MM.1S (cell line): ENCODE measurements around the gene ABCB6.
A peak's percentile ranks its signal among the peaks of the same experiment; 100 is the strongest.

Experiments
- DNase-seq: peaks from one replicate; pipeline ENCODE4 v3.0.0-alpha.2; 2015
- H2AFZ ChIP-seq: fragments of 300-600 bp; sonication (generic); 2 replicates; pipeline ENCODE4 v1.6.0; 2016; ENCODE audit warnings: antibody characterized with exemption, low read length
- H3F3A ChIP-seq: fragments of 300-600 bp; sonication (generic); 2 replicates; pipeline ENCODE4 v1.6.1; 2016; ENCODE audit warnings: mild to moderate bottlenecking, antibody characterized with exemption, low read length, moderate library complexity, mixed read lengths; ENCODE audit not compliant: insufficient read depth
- H3K27ac ChIP-seq: fragments of 300-600 bp; sonication (generic); 2 replicates; pipeline ENCODE4 v1.5.1; 2016; ENCODE audit warnings: mild to moderate bottlenecking, low read length
- H3K27me3 ChIP-seq: fragments of 300-600 bp; sonication (generic); replicated peaks from 2 replicates; pipeline ENCODE4 v1.6.0; 2016; ENCODE audit warnings: low read length; ENCODE audit not compliant: insufficient read depth
- H3K36me3 ChIP-seq: fragments of 300-600 bp; sonication (generic); replicated peaks from 2 replicates; pipeline ENCODE4 v1.6.1; 2016; ENCODE audit warnings: mild to moderate bottlenecking, low read length, mixed read lengths; ENCODE audit not compliant: insufficient read depth
- H3K4me1 ChIP-seq: fragments of 300-600 bp; sonication (generic); 2 replicates; pipeline ENCODE4 v1.6.1; 2016; ENCODE audit warnings: low read length, mixed read lengths
- H3K4me2 ChIP-seq: fragments of 300-600 bp; sonication (generic); 2 replicates; pipeline ENCODE4 v1.6.0; 2016; ENCODE audit warnings: low read depth, low read length
- H3K4me3 ChIP-seq: fragments of 300-600 bp; sonication (generic); 2 replicates; pipeline ENCODE4 v1.5.1; 2016; ENCODE audit warnings: low read length, mixed read lengths
- H3K79me2 ChIP-seq: fragments of 300-600 bp; sonication (generic); 2 replicates; pipeline ENCODE4 v1.6.1; 2016; ENCODE audit warnings: mixed run types, low read length, mixed read lengths
- H3K9ac ChIP-seq: fragments of 300-600 bp; sonication (generic); 2 replicates; pipeline ENCODE4 v1.6.1; 2016; ENCODE audit warnings: low read length, mixed read lengths
- H3K9me2 ChIP-seq: fragments of 300-600 bp; sonication (generic); replicated peaks from 2 replicates; pipeline ENCODE4 v1.6.1; 2016; ENCODE audit warnings: mild to moderate bottlenecking, low read length, mixed read lengths; ENCODE audit not compliant: insufficient read depth
- H3K9me3 ChIP-seq: fragments of 300-600 bp; sonication (generic); replicated peaks from 2 replicates; pipeline ENCODE4 v1.6.1; 2016; ENCODE audit warnings: mild to moderate bottlenecking, low read length, mixed read lengths; ENCODE audit not compliant: insufficient read depth
- H4K20me1 ChIP-seq: fragments of 300-600 bp; sonication (generic); 2 replicates; pipeline ENCODE4 v1.6.1; 2016; ENCODE audit warnings: mild to moderate bottlenecking, low read length, moderate library complexity, mixed read lengths; ENCODE audit not compliant: insufficient read depth
- EZH2 ChIP-seq: fragments of 300-600 bp; sonication (generic); optimal IDR thresholded peaks from 2 replicates; pipeline ENCODE3; 2017; ENCODE audit warnings: low read depth, mild to moderate bottlenecking, antibody characterized with exemption, low read length, mixed read lengths
- EZH2phosphoT487 ChIP-seq: fragments of 300-600 bp; sonication (generic); IDR thresholded peaks from 2 replicates; pipeline ENCODE4 v1.6.1; 2018; ENCODE audit warnings: antibody characterized with exemption, low read length
- TF ChIP-seq, protein P1 (sequence below): fragments of 300-600 bp; sonication (generic); IDR thresholded peaks from 2 replicates; pipeline ENCODE4 v1.5.1; 2016; ENCODE audit warnings: antibody characterized with exemption, low read length, mixed read lengths

The ABCB6 gene

DNA sequence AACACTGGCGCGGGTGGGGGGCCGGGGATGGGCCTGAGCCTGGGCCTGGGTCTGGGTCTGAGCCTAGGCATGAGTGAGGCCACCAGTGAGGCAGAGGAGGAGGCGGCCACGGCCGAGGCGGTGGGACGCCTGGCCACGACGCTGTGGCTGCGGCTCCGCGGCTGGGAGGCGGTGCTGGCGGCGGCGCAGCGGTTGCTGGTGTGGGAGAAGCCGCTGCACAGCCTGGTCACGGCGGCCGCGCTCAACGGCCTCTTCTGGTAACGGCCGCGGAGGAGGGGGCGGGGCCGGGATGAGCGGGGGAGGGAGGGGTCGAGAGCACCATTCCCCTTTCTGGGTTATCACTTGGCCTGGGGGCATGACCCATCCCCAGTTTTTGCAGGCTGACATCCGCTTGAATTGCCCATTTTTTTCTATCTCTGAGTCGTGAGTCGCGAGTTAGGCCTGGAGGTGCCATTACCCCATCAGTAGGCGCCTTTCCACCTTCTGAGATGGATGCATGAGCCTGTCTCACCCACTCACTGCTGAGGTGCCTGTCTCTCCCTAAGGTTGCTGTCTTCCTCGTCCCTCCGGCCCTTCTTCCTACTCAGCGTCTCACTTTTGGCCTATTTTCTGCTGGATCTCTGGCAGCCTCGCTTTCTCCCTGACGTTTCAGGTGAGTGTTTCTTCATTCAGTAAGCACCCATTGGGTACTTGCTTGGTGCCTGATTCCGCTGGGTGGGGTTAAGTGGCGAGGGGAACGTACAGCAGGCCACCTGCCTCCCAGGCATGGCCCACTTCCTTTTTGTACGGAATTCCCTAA is 40.2 kb downstream of the ABCB6 start:
- DNase-seq: peak; percentile 37
- Histone ChIP-seq H3K27ac (peak overlapping the region; percentile 38; the same call in 1 of the 2 replicates), H3K36me3 (peaks cover 4% of the 10 kb centered on the region; the same call in 1 of the 2 replicates)

DNA sequence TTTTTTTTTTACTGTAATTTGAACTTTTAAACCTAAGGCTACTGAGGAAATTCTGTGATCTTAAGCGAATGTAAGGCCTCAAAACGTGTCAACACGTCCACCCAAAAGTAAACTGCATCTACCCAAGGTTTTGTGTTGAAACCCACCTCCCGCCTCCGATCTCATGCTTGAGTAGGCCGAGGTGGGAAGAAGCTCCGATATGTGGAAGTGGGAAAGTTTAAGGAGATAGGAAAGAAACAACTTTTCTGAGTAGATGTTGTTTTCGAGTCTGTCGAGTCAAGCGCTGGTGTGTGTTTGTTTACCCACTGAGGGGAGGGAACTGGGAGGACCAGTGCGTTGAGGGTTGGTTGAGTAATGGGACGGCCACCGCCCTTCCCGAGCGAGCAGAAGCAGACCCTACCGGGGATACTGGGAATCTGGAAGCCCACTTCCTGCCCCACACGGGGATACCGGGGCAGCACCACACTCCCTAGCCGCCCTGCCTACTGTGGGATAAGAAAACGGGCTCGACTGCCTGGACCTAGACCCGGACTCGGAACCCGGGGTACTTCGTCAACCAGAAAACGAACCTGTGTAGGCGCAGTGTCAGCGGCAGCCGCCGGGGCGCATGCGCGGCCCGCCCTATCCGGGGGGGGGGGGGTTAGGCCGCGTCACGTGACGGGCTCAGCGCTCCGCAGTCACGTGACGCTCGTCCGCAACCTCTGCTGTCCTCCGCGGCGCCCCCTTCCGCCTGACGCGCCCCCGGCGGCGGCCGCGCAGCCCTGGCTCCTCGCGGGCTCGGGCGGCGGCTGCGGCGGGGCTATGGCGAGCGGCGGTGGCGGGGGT is 41.0 kb downstream of the ABCB6 start, which contains the start of gene RETREG2:
Gene RETREG2, plus strand, starts transcription at position 724 of the 825 bp plus-strand sequence. Its CDS starts 78 bp downstream, at position 802.
- peak within 1 kb of the TSS; percentile 96 for H3K9ac ChIP-seq
- TF ChIP-seq EZH2phosphoT487: no peak
- TF ChIP-seq, protein P1, sequence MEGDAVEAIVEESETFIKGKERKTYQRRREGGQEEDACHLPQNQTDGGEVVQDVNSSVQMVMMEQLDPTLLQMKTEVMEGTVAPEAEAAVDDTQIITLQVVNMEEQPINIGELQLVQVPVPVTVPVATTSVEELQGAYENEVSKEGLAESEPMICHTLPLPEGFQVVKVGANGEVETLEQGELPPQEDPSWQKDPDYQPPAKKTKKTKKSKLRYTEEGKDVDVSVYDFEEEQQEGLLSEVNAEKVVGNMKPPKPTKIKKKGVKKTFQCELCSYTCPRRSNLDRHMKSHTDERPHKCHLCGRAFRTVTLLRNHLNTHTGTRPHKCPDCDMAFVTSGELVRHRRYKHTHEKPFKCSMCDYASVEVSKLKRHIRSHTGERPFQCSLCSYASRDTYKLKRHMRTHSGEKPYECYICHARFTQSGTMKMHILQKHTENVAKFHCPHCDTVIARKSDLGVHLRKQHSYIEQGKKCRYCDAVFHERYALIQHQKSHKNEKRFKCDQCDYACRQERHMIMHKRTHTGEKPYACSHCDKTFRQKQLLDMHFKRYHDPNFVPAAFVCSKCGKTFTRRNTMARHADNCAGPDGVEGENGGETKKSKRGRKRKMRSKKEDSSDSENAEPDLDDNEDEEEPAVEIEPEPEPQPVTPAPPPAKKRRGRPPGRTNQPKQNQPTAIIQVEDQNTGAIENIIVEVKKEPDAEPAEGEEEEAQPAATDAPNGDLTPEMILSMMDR: no peak
- no peak for TF ChIP-seq EZH2
- H3K9me2 ChIP-seq: no peaks in the 10 kb centered on the region
- H2AFZ ChIP-seq: peak within 1 kb of the TSS; percentile 97
- no peaks in the 10 kb centered on the region for H4K20me1 ChIP-seq
- peak within 1 kb of the TSS; percentile 98 for H3K27ac ChIP-seq
- peaks cover 3% of the 10 kb centered on the region for H3K36me3 ChIP-seq
- peak within 1 kb of the TSS; percentile 98 for H3K4me2 ChIP-seq
- H3K4me3 ChIP-seq: peak within 1 kb of the TSS; percentile 99
- H3F3A ChIP-seq: peaks cover 22% of the 10 kb centered on the region
- DNase-seq: peak; percentile 92
- H3K79me2 ChIP-seq: peaks cover 54% of the 10 kb centered on the region
- H3K4me1 ChIP-seq: peaks cover 13% of the 10 kb centered on the region; the same call in 1 of the 2 replicates
- no peaks in the 10 kb centered on the region for H3K27me3 ChIP-seq
- H3K9me3 ChIP-seq: no peaks in the 10 kb centered on the region

More for the DNA sequence above, 40.2 kb downstream of the ABCB6 start:
- H3K27me3 ChIP-seq: no peaks in the 10 kb centered on the region
- peak overlapping the region; percentile 61; the same call in 1 of the 2 replicates for H2AFZ ChIP-seq
- peak overlapping the region; percentile 67 for H3K9ac ChIP-seq
- H3K9me2 ChIP-seq: no peaks in the 10 kb centered on the region
- TF ChIP-seq EZH2phosphoT487 (no peak), EZH2 (no peak)
- TF ChIP-seq, protein P1: no peak
- H3K4me3 ChIP-seq: peak overlapping the region; percentile 88
- H3K4me2 ChIP-seq: peak overlapping the region; percentile 76
- H3K4me1 ChIP-seq: peaks cover 13% of the 10 kb centered on the region; the same call in 1 of the 2 replicates
- no peaks in the 10 kb centered on the region for H4K20me1 ChIP-seq
- peaks cover 54% of the 10 kb centered on the region for H3K79me2 ChIP-seq
- H3K9me3 ChIP-seq: no peaks in the 10 kb centered on the region
- peaks cover 22% of the 10 kb centered on the region for H3F3A ChIP-seq

DNA sequence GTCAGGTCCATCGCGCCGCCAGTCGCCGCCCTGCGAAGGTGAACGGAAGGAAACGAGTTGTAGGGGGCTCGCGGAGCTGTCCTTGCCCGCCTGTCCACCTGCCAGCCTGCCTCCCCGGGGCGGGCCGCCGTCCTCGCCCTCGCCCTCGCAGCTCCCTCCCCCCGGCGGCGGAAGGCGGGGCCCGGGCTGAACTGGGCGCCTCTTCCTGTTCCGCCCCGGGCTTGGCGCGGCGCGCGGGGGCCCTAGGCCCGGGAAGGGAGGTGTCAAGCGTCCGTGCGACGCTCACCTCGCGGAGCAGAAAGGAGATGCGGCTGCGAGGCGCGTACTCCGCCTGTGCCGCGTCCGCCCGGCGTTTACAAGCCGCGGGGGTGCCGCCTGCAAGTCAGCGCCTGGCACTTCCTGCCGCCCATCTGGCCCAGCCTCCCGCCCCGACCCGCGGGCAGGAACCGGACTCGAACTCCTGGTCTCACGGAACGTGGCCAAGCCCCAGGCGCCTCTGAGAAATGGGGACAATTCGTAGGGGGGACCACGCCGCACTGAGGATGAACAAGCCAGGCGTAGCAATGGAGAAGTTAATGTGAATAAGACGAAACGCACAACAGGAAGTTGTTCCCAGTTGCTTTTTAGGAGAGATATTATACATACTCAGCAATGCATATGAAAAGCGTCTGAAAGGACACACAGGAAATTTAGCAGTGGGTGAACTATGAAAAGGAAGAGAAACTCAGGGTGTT is 41.8 kb downstream of the ABCB6 start, which contains the start of gene CNPPD1:
Gene CNPPD1, minus strand, starts transcription at position 108 of the 734 bp plus-strand sequence. Its CDS starts 97 bp downstream, at position 11.
- Histone ChIP-seq H3K27me3 (no peaks in the 10 kb centered on the region), H3K27ac (peak within 1 kb of the TSS; percentile 98), H3K4me1 (peaks cover 13% of the 10 kb centered on the region; the same call in 1 of the 2 replicates), H3K9me2 (no peaks in the 10 kb centered on the region), H2AFZ (peak within 1 kb of the TSS; percentile 97), H3F3A (peaks cover 22% of the 10 kb centered on the region), H3K9me3 (no peaks in the 10 kb centered on the region), H3K79me2 (peaks cover 54% of the 10 kb centered on the region), H3K4me3 (peak within 1 kb of the TSS; percentile 99), H3K9ac (peak within 1 kb of the TSS; percentile 96), H3K4me2 (peak within 1 kb of the TSS; percentile 98), H4K20me1 (no peaks in the 10 kb centered on the region), H3K36me3 (peaks cover 3% of the 10 kb centered on the region)
- peak; percentile 91 for DNase-seq
- no peak for TF ChIP-seq EZH2
- TF ChIP-seq EZH2phosphoT487: no peak
- TF ChIP-seq, protein P1: no peak
